HCT116 (cell line): Measurements from ENCODE around the gene PCDHGA3. TPM values are rescaled to one million over a fixed set of nuclear protein-coding genes. Genes with fewer than 3 reads are reported as not detected.

ENCODE experiments used
- ATAC-seq: fragments of 200-7000 bp; cut with Tn5 transposase; 2 replicates; pipeline ENCODE4 v1.9.1; 2020; ENCODE audit warnings: mild to moderate bottlenecking, moderate library complexity
- BruUV-seq: library from RNA; stranded (reverse); fragments of 400-500 nt; replicated peaks from 2 replicates; lab custom pipeline; 2021; lab: Mats Ljungman, UMichigan
- CTCF ChIA-PET: fragments of 300-600 bp; sonication (Branson Sonifier 250); formaldehyde crosslinking; loops from one replicate; lab custom pipeline; 2021; ENCODE audit warnings: antibody characterized with exemption; lab: Charles Lee
- POLR2A ChIA-PET: fragments of 300-600, 350-600 bp; sonication (Branson Sonifier 250); formaldehyde crosslinking; loops from one replicate; lab custom pipeline; 2021; ENCODE audit warnings: antibody characterized with exemption; lab: Charles Lee
- RAD21 ChIA-PET, 2 experiments: fragments of 300-600 bp; sonication (Branson Sonifier 250); formaldehyde crosslinking; loops; one replicate each; lab custom pipeline; 2023; ENCODE audit warnings: low total read pairs in 2 of 2; ENCODE audit not compliant: uncharacterized antibody in 2 of 2, unreplicated experiment in 2 of 2, low non-redundant PET in 1 of 2; lab: Charles Lee
- DNase-seq: peaks from one replicate; pipeline ENCODE4 v3.0.0-alpha.2; 2010; ENCODE audit warnings: low read depth, low spot score
- H2AFZ ChIP-seq: fragments of 200-600 bp; shearing (Covaris generic), sonication (generic); 2 replicates; pipeline ENCODE4 v1.6.1; 2017; ENCODE audit warnings: low read depth, mixed run types, mixed read lengths, antibody characterized with exemption, low read length; ENCODE audit not compliant: poor library complexity, severe bottlenecking
- H3K27ac ChIP-seq: 2 replicates; pipeline ENCODE4 v1.5.1; 2012; ENCODE audit warnings: low read depth, low read length
- H3K27me3 ChIP-seq: fragments of 200-600 bp; sonication (generic); 2 replicates; pipeline ENCODE4 v1.6.1; 2016; ENCODE audit warnings: mixed run types, low read length, mixed read lengths; ENCODE audit not compliant: insufficient read depth
- H3K36me3 ChIP-seq, 2 experiments: fragments of 200-500 bp in 1 of 2; fragments of 200-600 bp in 1 of 2; sonication (Bioruptor generic) in 1 of 2; sonication (generic) in 1 of 2; 2 replicates each; pipeline versions ENCODE4 v1.5.1 to v1.6.1; 2014 to 2016; ENCODE audit warnings: low read length in 2 of 2, inconsistent platforms in 1 of 2, mixed read lengths in 1 of 2, mixed run types in 1 of 2; ENCODE audit not compliant: insufficient read depth in 2 of 2, control insufficient read depth in 1 of 2
- H3K4me1 ChIP-seq, 2 experiments: fragments of 200-600 bp in 1 of 2; sonication (generic) in 1 of 2; 2 replicates each; pipeline versions ENCODE4 v1.5.1 to v1.6.1; 2012 to 2017; ENCODE audit warnings: low read length in 2 of 2, inconsistent platforms in 1 of 2, mild to moderate bottlenecking in 1 of 2, mixed read lengths in 1 of 2, mixed run types in 1 of 2, moderate library complexity in 1 of 2; ENCODE audit not compliant: insufficient read depth in 2 of 2, control insufficient read depth in 1 of 2
- H3K4me2 ChIP-seq: fragments of 200-600 bp; sonication (generic); 2 replicates; pipeline ENCODE4 v1.6.1; 2017; ENCODE audit warnings: mixed run types, low read length, mixed read lengths
- H3K4me3 ChIP-seq, 2 experiments: fragments of 200-600 bp in 1 of 2; sonication (generic) in 1 of 2; replicated peaks in 1 of 2; 2 replicates each; pipeline ENCODE4 v1.5.1; 2011 to 2016; ENCODE audit warnings: low read length in 2 of 2, control low read depth in 1 of 2, low read depth in 1 of 2, mild to moderate bottlenecking in 1 of 2, mixed read lengths in 1 of 2, mixed run types in 1 of 2
- H3K79me2 ChIP-seq: fragments of 200-600 bp; sonication (generic); 2 replicates; pipeline ENCODE4 v1.6.1; 2017; ENCODE audit warnings: mild to moderate bottlenecking, mixed run types, low read length, moderate library complexity, mixed read lengths; ENCODE audit not compliant: insufficient read depth
- H3K9ac ChIP-seq: fragments of 200-600 bp; sonication (generic); 2 replicates; pipeline ENCODE4 v1.6.1; 2016; ENCODE audit warnings: low read length, mixed read lengths
- H3K9me2 ChIP-seq: fragments of 200-600 bp; sonication (generic), shearing (Covaris generic); 2 replicates; pipeline ENCODE4 v1.6.1; 2017; ENCODE audit warnings: mixed run types, mild to moderate bottlenecking, moderate library complexity; ENCODE audit not compliant: insufficient read depth
- H3K9me3 ChIP-seq, 2 experiments: fragments of 200-500 bp in 1 of 2; fragments of 200-600 bp in 1 of 2; sonication (Bioruptor generic) in 1 of 2; sonication (generic) in 1 of 2; 2 replicates each; pipeline ENCODE4 v1.6.1; 2014 to 2017; ENCODE audit warnings: low read length in 2 of 2, mixed read lengths in 2 of 2, inconsistent platforms in 1 of 2, low read depth in 1 of 2, mild to moderate bottlenecking in 1 of 2, mixed run types in 1 of 2, moderate library complexity in 1 of 2; ENCODE audit not compliant: control insufficient read depth in 1 of 2, insufficient read depth in 1 of 2
- H4K20me1 ChIP-seq: fragments of 200-600 bp; sonication (generic), shearing (Covaris generic); 2 replicates; pipeline ENCODE4 v1.6.1; 2017; ENCODE audit warnings: mixed run types, mild to moderate bottlenecking, moderate library complexity; ENCODE audit not compliant: insufficient read depth
- CBX3 ChIP-seq: IDR thresholded peaks from 2 replicates; pipeline ENCODE4 v1.6.1; 2012; ENCODE audit warnings: low read depth
- EGR1 ChIP-seq: IDR thresholded peaks from 2 replicates; pipeline ENCODE4 v1.6.1; 2012; ENCODE audit warnings: low read depth
- ELF1 ChIP-seq: IDR thresholded peaks from 2 replicates; pipeline ENCODE4 v1.6.1; 2012; ENCODE audit warnings: low read depth, borderline replicate concordance
- EZH2phosphoT487 ChIP-seq: fragments of 200-600 bp; IDR thresholded peaks from 2 replicates; pipeline ENCODE4 v1.6.1; 2018; ENCODE audit warnings: antibody characterized with exemption, borderline replicate concordance
- POLR2A ChIP-seq: IDR thresholded peaks from 2 replicates; pipeline ENCODE4 v1.7.0; 2011; ENCODE audit warnings: borderline replicate concordance; ENCODE audit not compliant: insufficient read depth, insufficient read length; ENCODE audit errors: extremely low read depth
- POLR2AphosphoS5 ChIP-seq: IDR thresholded peaks from 2 replicates; pipeline ENCODE4 v1.6.1; 2011; ENCODE audit warnings: mild to moderate bottlenecking, low read depth, low read length, moderate library complexity
- RAD21 ChIP-seq: IDR thresholded peaks from 2 replicates; pipeline ENCODE4 v1.6.1; 2012; ENCODE audit warnings: low read depth, mild to moderate bottlenecking
- SP1 ChIP-seq: IDR thresholded peaks from 2 replicates; pipeline ENCODE4 v1.6.1; 2012; ENCODE audit warnings: low read depth
- SRF ChIP-seq: IDR thresholded peaks from 2 replicates; pipeline ENCODE4 v1.6.1; 2012; ENCODE audit warnings: low read depth
- TCF7L2 ChIP-seq: IDR thresholded peaks from 2 replicates; pipeline ENCODE4 v1.7.0; 2011; ENCODE audit warnings: borderline replicate concordance, inconsistent platforms; ENCODE audit not compliant: insufficient read depth, insufficient read length; ENCODE audit errors: extremely low read depth
- ZFX ChIP-seq: fragments of 450-650 bp; IDR thresholded peaks from 2 replicates; pipeline ENCODE4 v1.6.1; 2017
- intact Hi-C: fragments of 100-400 bp; cut with micrococcal nuclease; formaldehyde crosslinking; loops from 2 replicates; pipeline ENCODE4 v1.10.0; 2022
- total RNA-seq: library from RNA; stranded (reverse); gene quantifications from one replicate; pipeline ENCODE4 v1.2.1, GENCODE V29; 2021; ENCODE audit not compliant: unreplicated experiment
- TF ChIP-seq, protein P1 (sequence below): IDR thresholded peaks from 2 replicates; pipeline ENCODE4 v1.6.1; 2012; ENCODE audit warnings: low read depth
- TF ChIP-seq, protein P2 (sequence below), 3 experiments: fragments of 200-600 bp in 1 of 3; sonication (generic) in 1 of 3; IDR thresholded peaks in 2 of 3; conservative IDR thresholded peaks in 1 of 3; 2 replicates each; pipeline ENCODE4 v1.5.1; 2012 to 2017; ENCODE audit warnings: low read depth in 2 of 3, low read length in 2 of 3, antibody characterized with exemption in 1 of 3, borderline replicate concordance in 1 of 3, control low read depth in 1 of 3, mild to moderate bottlenecking in 1 of 3, mixed read lengths in 1 of 3, mixed run types in 1 of 3, moderate library complexity in 1 of 3; ENCODE audit not compliant: insufficient read depth in 1 of 3
- TF ChIP-seq, protein P3 (sequence below): IDR thresholded peaks from 2 replicates; pipeline ENCODE4 v1.6.1; 2012

The PCDHGA3 gene
- total RNA-seq, 1 experiment from 2014 or later: not detected

DNA sequence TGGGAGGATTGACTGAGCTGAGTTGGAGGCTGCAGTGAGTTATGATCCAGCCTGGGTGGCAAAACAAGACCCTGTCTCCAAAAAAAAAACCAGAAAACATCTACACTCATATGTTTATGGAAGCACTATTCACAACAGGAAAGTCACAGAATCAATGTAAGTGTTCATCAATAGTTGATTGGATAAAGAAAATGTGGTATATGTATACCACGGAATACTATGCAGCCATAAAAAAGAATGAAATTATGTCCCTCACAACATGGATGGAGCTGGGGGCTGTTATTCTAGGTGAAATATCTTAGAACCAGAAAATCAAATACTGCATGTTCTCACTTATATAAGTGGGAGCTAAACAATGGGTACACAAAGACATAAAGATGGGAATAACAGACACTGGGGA lies 37.0 kb upstream of the PCDHGA3 start (continued):
- TF ChIP-seq, protein P1, sequence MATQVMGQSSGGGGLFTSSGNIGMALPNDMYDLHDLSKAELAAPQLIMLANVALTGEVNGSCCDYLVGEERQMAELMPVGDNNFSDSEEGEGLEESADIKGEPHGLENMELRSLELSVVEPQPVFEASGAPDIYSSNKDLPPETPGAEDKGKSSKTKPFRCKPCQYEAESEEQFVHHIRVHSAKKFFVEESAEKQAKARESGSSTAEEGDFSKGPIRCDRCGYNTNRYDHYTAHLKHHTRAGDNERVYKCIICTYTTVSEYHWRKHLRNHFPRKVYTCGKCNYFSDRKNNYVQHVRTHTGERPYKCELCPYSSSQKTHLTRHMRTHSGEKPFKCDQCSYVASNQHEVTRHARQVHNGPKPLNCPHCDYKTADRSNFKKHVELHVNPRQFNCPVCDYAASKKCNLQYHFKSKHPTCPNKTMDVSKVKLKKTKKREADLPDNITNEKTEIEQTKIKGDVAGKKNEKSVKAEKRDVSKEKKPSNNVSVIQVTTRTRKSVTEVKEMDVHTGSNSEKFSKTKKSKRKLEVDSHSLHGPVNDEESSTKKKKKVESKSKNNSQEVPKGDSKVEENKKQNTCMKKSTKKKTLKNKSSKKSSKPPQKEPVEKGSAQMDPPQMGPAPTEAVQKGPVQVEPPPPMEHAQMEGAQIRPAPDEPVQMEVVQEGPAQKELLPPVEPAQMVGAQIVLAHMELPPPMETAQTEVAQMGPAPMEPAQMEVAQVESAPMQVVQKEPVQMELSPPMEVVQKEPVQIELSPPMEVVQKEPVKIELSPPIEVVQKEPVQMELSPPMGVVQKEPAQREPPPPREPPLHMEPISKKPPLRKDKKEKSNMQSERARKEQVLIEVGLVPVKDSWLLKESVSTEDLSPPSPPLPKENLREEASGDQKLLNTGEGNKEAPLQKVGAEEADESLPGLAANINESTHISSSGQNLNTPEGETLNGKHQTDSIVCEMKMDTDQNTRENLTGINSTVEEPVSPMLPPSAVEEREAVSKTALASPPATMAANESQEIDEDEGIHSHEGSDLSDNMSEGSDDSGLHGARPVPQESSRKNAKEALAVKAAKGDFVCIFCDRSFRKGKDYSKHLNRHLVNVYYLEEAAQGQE: no peak
- TF ChIP-seq EGR1: no peak

DNA sequence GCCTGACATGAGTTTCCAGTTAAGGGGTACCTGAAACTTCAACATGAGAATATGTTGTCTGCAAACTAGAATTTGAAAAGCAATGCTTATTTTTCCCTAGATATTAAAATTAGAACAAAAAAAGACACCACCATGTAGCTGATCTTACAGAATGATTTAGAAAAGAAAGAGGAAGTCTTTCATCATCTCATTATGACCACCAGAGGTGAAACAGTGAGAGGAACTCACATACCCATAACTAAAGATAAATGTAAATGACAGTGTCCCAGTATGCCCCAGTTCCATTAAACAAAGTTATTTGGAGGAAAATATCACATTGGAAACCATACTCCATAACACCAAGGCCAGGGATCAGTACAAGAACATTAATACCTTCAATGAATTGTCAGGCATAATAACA lies 29.9 kb upstream of the PCDHGA3 start:
- POLR2A ChIA-PET: no interaction called here
- no peaks in the 10 kb centered on the region for H3K27me3 ChIP-seq
- peaks cover 0 to 7% of the 10 kb centered on the region in 2 experiments; a peak in 1 of 4 replicates for H3K36me3 ChIP-seq
- H3K79me2 ChIP-seq: peaks cover 15% of the 10 kb centered on the region
- H3K27ac ChIP-seq: no peak overlapping the region
- no peaks in the 10 kb centered on the region for H3K9me2 ChIP-seq
- no peak for DNase-seq
- RAD21 ChIA-PET: no interaction called here
- no peaks in the 10 kb centered on the region for H3K4me1 ChIP-seq
- no peak for ATAC-seq
- H3K4me2 ChIP-seq: no peak overlapping the region
- no peak overlapping the region for H3K4me3 ChIP-seq
- no peak overlapping the region for H2AFZ ChIP-seq
- BruUV-seq: no TSS peak
- TF ChIP-seq POLR2A (no peak), POLR2AphosphoS5 (no peak), SP1 (no peak), CBX3 (no peak), RAD21 (no peak), EZH2phosphoT487 (no peak), ZFX (no peak), SRF (no peak), TCF7L2 (no peak), EGR1 (no peak), ELF1 (no peak)
- TF ChIP-seq, protein P1: no peak
- TF ChIP-seq, protein P2, sequence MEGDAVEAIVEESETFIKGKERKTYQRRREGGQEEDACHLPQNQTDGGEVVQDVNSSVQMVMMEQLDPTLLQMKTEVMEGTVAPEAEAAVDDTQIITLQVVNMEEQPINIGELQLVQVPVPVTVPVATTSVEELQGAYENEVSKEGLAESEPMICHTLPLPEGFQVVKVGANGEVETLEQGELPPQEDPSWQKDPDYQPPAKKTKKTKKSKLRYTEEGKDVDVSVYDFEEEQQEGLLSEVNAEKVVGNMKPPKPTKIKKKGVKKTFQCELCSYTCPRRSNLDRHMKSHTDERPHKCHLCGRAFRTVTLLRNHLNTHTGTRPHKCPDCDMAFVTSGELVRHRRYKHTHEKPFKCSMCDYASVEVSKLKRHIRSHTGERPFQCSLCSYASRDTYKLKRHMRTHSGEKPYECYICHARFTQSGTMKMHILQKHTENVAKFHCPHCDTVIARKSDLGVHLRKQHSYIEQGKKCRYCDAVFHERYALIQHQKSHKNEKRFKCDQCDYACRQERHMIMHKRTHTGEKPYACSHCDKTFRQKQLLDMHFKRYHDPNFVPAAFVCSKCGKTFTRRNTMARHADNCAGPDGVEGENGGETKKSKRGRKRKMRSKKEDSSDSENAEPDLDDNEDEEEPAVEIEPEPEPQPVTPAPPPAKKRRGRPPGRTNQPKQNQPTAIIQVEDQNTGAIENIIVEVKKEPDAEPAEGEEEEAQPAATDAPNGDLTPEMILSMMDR (IDR thresholded peaks at IDR 0.05 in 2 of 3, conservative IDR thresholded peaks at IDR 0.05 in 1 of 3; ENCODE audit: borderline replicate concordance in 1 of 3, insufficient read depth in 1 of 3, low read depth in 2 of 3, low read length in 2 of 3): no peak
- TF ChIP-seq, protein P3, sequence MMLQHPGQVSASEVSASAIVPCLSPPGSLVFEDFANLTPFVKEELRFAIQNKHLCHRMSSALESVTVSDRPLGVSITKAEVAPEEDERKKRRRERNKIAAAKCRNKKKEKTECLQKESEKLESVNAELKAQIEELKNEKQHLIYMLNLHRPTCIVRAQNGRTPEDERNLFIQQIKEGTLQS: no peak
- TF ChIP-seq, all 23 proteins: peak for 0
- CTCF ChIA-PET: no interaction called here
- Histone ChIP-seq H3K9ac (no peak overlapping the region), H3K9me3 (peaks cover 6 to 9% of the 10 kb centered on the region in 2 experiments; a peak in 3 of 4 replicates), H4K20me1 (no peaks in the 10 kb centered on the region)
- intact Hi-C loops: no loop called here
